Common myeloid progenitor, CD34-positive (primary cell): ENCODE measurements around the gene PAPPA2.

Experiments
- CTCF ChIA-PET: fragments of 350-600 bp; sonication (Branson Sonifier 250); formaldehyde crosslinking; loops from one replicate; lab custom pipeline; 2021; ENCODE audit warnings: antibody characterized with exemption; lab: Charles Lee
- POLR2A ChIA-PET: fragments of 350-600 bp; sonication (Branson Sonifier 250); formaldehyde crosslinking; loops from one replicate; lab custom pipeline; 2021; ENCODE audit warnings: antibody characterized with exemption; lab: Charles Lee
- DNase-seq, 3 donors: peaks; one replicate each; pipeline versions ENCODE4 v3.0.0 to v3.0.0-alpha.2; 2013
- H3K27ac ChIP-seq, 2 experiments: 1 replicate in 1 of 2; 2 replicates in 1 of 2; pipeline ENCODE4 v1.7.0; 2013; ENCODE audit warnings: inconsistent platforms in 2 of 2, low read length in 2 of 2, mild to moderate bottlenecking in 2 of 2, low read depth in 1 of 2, moderate library complexity in 1 of 2; ENCODE audit not compliant: severe bottlenecking in 2 of 2, insufficient read depth in 1 of 2, poor library complexity in 1 of 2
- H3K27me3 ChIP-seq, 5 experiments: replicated peaks in 2 of 5; 1 replicate in 3 of 5; 2 replicates in 2 of 5; pipeline versions ENCODE4 v1.6.1 to v1.7.0; 2013; ENCODE audit warnings: low read length in 4 of 5, mild to moderate bottlenecking in 2 of 5, moderate library complexity in 2 of 5, inconsistent platforms in 1 of 5; ENCODE audit not compliant: insufficient read depth in 5 of 5, control insufficient read depth in 4 of 5
- H3K36me3 ChIP-seq, 4 experiments: 1 replicate in 2 of 4; 2 replicates in 2 of 4; pipeline versions ENCODE4 v1.6.1 to v1.7.0; 2013; ENCODE audit warnings: low read length in 3 of 4, control low read depth in 1 of 4, mild to moderate bottlenecking in 1 of 4; ENCODE audit not compliant: control insufficient read depth in 4 of 4, insufficient read depth in 4 of 4
- H3K4me1 ChIP-seq, 4 experiments: 1 replicate in 3 of 4; 2 replicates in 1 of 4; pipeline versions ENCODE4 v1.6.1 to v1.7.1; 2013; ENCODE audit warnings: low read length in 3 of 4, mild to moderate bottlenecking in 3 of 4, control low read depth in 1 of 4, inconsistent platforms in 1 of 4, moderate library complexity in 1 of 4; ENCODE audit not compliant: control insufficient read depth in 4 of 4, insufficient read depth in 4 of 4; ENCODE audit errors: control extremely low read depth in 1 of 4
- H3K4me3 ChIP-seq, 7 experiments: 1 replicate in 4 of 7; 2 replicates in 3 of 7; pipeline versions ENCODE4 v1.5.1 to v1.7.0; 2013; ENCODE audit warnings: mild to moderate bottlenecking in 7 of 7, low read length in 6 of 7, moderate library complexity in 6 of 7, inconsistent platforms in 2 of 7, low read depth in 2 of 7, control low read depth in 1 of 7; ENCODE audit not compliant: insufficient read depth in 4 of 7, control insufficient read depth in 1 of 7; ENCODE audit errors: extremely low read depth in 1 of 7
- H3K9me3 ChIP-seq, 5 experiments: 1 replicate in 4 of 5; 2 replicates in 1 of 5; pipeline versions ENCODE4 v1.6.1 to v1.7.1; 2013; ENCODE audit warnings: low read length in 4 of 5, mild to moderate bottlenecking in 2 of 5, inconsistent platforms in 1 of 5, low read depth in 1 of 5, moderate library complexity in 1 of 5; ENCODE audit not compliant: control insufficient read depth in 4 of 5, insufficient read depth in 2 of 5; ENCODE audit errors: control extremely low read depth in 1 of 5
- WGBS: methylation state at CpG from one replicate; pipeline ENCODE4 v1.1.5; 2013; ENCODE audit not compliant: insufficient coverage; 5-methylcytosine and 5-hydroxymethylcytosine counted together

Gene PAPPA2

DNA sequence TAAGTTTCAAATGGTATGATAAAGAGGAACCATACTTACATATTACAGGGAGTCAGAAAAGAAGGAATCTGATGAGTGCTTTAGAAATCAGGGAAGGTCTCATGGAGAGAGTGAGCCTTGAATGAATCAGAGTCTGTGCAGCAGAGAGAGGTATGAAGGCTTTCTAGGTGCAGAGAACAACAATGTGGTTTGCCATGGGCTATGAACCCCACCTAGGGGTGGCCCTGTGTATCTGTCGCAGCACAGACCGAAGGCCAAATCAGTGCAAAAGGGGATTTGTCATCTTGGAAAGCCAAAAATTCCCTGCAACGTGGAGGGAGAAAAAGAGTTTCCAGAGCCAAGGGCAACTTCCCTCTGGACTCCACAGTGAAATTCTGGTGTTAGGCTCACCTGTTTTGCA is 3.5 kb downstream of the PAPPA2 start:
- H3K9me3 ChIP-seq: no peaks in the 10 kb centered on the region
- H3K27me3 ChIP-seq: no peaks in the 10 kb centered on the region
- DNase-seq: no peak
- ChIA-PET POLR2A (no interaction called here), CTCF (no interaction called here)
- H3K4me3 ChIP-seq: no peak overlapping the region
- H3K27ac ChIP-seq: no peak overlapping the region
- 47% methylated on average over 3 of the region's 3 CpGs for WGBS
- H3K4me1 ChIP-seq: no peaks in the 10 kb centered on the region
- H3K36me3 ChIP-seq: no peaks in the 10 kb centered on the region

DNA sequence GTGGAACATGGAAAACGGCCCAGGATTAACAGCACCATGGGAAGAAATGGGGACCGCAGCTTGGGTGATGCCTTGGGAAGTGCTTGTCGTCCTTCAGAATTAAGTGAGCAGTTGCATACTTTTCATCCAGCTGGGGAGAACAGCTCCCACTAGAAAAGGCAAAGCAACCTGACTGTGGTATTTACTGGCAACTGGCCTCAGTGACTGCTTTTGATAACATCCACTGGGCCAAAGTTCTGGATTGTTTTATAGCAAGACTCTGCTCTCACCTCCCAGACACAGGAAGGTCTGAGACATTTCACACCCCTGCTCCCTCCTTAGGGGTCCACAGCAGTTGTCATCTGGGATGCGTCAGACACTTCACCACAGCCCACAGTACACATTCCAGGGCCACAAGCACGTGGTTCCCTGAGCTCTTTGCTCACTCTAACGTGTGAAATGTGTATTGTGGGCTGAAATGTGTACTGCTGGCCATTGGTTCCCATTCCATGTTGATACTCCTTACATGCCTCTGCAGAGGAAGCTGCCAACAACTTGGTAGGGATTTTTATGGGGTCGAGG is 6.6 kb downstream of the PAPPA2 start:
- no peak overlapping the region for H3K4me3 ChIP-seq
- no peaks in the 10 kb centered on the region for H3K27me3 ChIP-seq
- no peak overlapping the region for H3K27ac ChIP-seq
- no peaks in the 10 kb centered on the region for H3K4me1 ChIP-seq
- H3K36me3 ChIP-seq: no peaks in the 10 kb centered on the region
- ChIA-PET CTCF (no interaction called here), POLR2A (no interaction called here)
- no peaks in the 10 kb centered on the region for H3K9me3 ChIP-seq
- DNase-seq: no peak
- 77% methylated on average over 2 of the region's 7 CpGs for WGBS

DNA sequence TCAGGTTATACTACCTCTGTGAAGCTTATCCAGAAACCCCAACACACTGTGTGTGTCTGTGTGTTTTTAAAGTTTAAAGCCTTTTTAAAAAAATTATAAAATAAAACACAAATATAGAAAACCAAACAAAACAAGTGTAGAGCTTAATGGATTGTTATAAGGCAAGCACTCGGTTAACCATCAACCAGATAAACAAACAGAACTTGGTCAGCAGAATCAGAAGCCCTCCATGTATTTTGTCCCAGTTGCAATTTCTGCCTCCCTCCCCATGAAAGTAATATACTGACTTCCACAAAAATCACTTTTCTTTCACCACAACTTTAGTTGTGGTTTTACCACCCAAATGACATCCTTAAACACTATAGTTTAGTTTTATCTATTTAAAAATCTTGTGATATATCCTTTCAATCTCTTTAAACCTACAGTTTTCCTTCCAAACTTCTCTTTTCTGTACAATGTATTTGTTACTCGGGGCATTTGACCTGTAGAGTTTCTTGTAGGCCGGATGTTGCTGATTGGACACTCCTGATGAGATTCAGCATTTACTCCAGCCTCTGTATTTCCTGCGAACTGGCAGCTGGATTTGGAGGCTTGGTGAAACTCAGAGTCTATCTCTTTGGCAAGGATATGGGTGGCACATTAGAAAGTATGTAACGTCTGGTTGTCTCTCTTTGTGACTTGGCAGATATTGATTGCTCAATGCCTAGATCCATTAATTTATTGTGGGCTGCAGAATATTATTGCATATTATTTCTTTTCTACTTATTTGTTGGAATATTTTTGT is 8.6 kb downstream of the PAPPA2 start:
- ChIA-PET POLR2A (no interaction called here), CTCF (no interaction called here)
- Histone ChIP-seq H3K27me3 (no peaks in the 10 kb centered on the region), H3K4me3 (no peak overlapping the region), H3K9me3 (no peaks in the 10 kb centered on the region), H3K4me1 (no peaks in the 10 kb centered on the region), H3K36me3 (no peaks in the 10 kb centered on the region), H3K27ac (no peak overlapping the region)
- WGBS: 100% methylated on average over 2 of the region's 5 CpGs
- DNase-seq: no peak

DNA sequence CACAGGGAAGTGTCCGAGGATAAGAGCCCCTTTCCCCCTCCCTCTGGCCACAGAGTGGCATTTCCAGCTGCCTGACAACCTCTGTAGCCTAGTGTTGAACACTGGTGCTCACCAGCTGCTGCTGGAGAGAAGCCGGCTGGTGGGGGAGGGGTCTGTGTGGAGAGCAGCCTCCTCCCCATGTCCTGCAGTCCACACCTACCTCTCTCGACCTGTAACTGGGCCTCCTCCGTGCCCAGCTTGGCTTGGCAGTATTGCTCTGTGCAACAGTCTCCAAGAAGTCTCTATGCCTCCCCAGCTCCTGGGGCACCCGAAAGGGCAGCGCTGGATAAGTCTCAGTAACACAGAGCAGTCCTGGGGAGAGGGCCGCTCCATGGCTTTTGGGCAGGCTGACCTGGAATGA is 17.0 kb downstream of the PAPPA2 start:
- Histone ChIP-seq H3K36me3 (no peaks in the 10 kb centered on the region), H3K27me3 (no peaks in the 10 kb centered on the region), H3K4me1 (no peaks in the 10 kb centered on the region), H3K4me3 (no peak overlapping the region), H3K9me3 (no peaks in the 10 kb centered on the region), H3K27ac (no peak overlapping the region)
- CTCF ChIA-PET: no interaction called here
- POLR2A ChIA-PET: no interaction called here
- 38% methylated on average over 3 of the region's 7 CpGs for WGBS
- DNase-seq: no peak

DNA sequence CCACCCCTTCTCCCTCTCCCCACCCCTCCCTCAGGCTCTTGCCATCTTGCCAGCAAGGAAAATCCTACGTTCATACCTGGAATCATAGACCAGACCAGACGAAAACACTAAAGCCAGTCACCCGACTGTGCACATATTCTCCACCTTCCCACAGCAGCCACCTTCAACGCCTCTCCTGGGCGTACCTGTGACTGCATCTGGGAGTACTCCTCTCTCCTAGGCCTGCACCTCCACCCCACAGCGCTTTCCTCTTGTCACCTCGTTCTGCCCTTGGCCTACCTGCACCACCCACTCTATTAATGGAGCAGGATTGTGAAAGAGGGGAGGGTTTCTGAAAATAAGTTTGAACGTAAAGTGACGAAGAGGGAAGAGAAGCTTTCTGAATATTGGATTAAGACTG is 17.8 kb downstream of the PAPPA2 start:
- no peaks in the 10 kb centered on the region for H3K9me3 ChIP-seq
- H3K4me1 ChIP-seq: no peaks in the 10 kb centered on the region
- CTCF ChIA-PET: interaction anchor here (0.7 kb wide), 1 partner anchor 296 kb away, joined by 3 read pairs; no protein-coding TSS in a partner anchor
- H3K27ac ChIP-seq: no peak overlapping the region
- H3K4me3 ChIP-seq: no peak overlapping the region
- no peaks in the 10 kb centered on the region for H3K36me3 ChIP-seq
- DNase-seq: no peak
- H3K27me3 ChIP-seq: no peaks in the 10 kb centered on the region
- 94% methylated on average over 3 of the region's 9 CpGs for WGBS
- POLR2A ChIA-PET: no interaction called here

GRCh38 chr1:176485083-176485482 is 22.1 kb downstream of the PAPPA2 start:
- H3K4me3 ChIP-seq: no peak overlapping the region
- ChIA-PET POLR2A (no interaction called here), CTCF (no interaction called here)
- H3K27ac ChIP-seq: no peak overlapping the region
- WGBS: 88% methylated on average over 1 of the region's 1 CpG
- DNase-seq: no peak
- no peaks in the 10 kb centered on the region for H3K9me3 ChIP-seq
- H3K27me3 ChIP-seq: no peaks in the 10 kb centered on the region
- no peaks in the 10 kb centered on the region for H3K36me3 ChIP-seq
- H3K4me1 ChIP-seq: no peaks in the 10 kb centered on the region

- H3K4me1 ChIP-seq: no peaks in the 10 kb centered on the region
- 89% methylated on average over 5 of the region's 5 CpGs for WGBS
- POLR2A ChIA-PET: no interaction called here
- no peaks in the 10 kb centered on the region for H3K9me3 ChIP-seq
- H3K27me3 ChIP-seq: no peaks in the 10 kb centered on the region
- CTCF ChIA-PET: no interaction called here
- no peak overlapping the region for H3K27ac ChIP-seq
- no peaks in the 10 kb centered on the region for H3K36me3 ChIP-seq
- H3K4me3 ChIP-seq: no peak overlapping the region
- DNase-seq: no peak
Observed at GRCh38 chr1:176494436-176494835, 31.5 kb downstream of the PAPPA2 start.
